ENCODE data around the gene XRCC4.

Gene XRCC4

GRCh38 chr5:83126501-83126900 is 49.2 kb downstream of the XRCC4 start:
- no peak overlapping the region for H3K23ac ChIP-seq (ENCODE audit: low read length)
- no peaks in the 10 kb centered on the region for H3K79me2 ChIP-seq (ENCODE audit: control insufficient read depth, insufficient read depth, low read length)
- H3K36me3 ChIP-seq (ENCODE audit: control insufficient read depth, insufficient read depth, low read length), result no peaks in the 10 kb centered on the region
- no peak overlapping the region for H3K18ac ChIP-seq (ENCODE audit: low read length)
- H3K27ac ChIP-seq (ENCODE audit: low read depth, low read length), result no peak overlapping the region
- no peak overlapping the region for H2AK5ac ChIP-seq (ENCODE audit: low read length)
- no peak overlapping the region for H3K9ac ChIP-seq (ENCODE audit: low read length)
- H2BK120ac ChIP-seq (ENCODE audit: low read depth, low read length), result no peak overlapping the region
- no peaks in the 10 kb centered on the region for H3K4me1 ChIP-seq (ENCODE audit: control insufficient read depth, low read depth, low read length)
- no peak for DNase-seq
- no peaks in the 10 kb centered on the region for H3K27me3 ChIP-seq (ENCODE audit: insufficient read depth, low read length, poor library complexity)
- H3K4me2 ChIP-seq (ENCODE audit: low read length), result no peak overlapping the region
- H3K4me3 ChIP-seq (ENCODE audit: low read length), result no peak overlapping the region
- H3K4ac ChIP-seq (ENCODE audit: low read depth, low read length), result no peak overlapping the region
- H4K8ac ChIP-seq (ENCODE audit: low read depth, low read length), result no peak overlapping the region
- no peaks in the 10 kb centered on the region for H3K79me1 ChIP-seq (ENCODE audit: low read length)
- H4K5ac ChIP-seq (ENCODE audit: low read length), result no peak overlapping the region
- no CpG with 5 or more reads among the region's 2 CpGs for WGBS (ENCODE audit: extremely low coverage, insufficient coverage, low lambda C conversion rate)
- H3K56ac ChIP-seq (ENCODE audit: low read length), result no peak overlapping the region
- no peak overlapping the region for H2BK5ac ChIP-seq (ENCODE audit: low read length)
- H2BK15ac ChIP-seq (replicated peaks; ENCODE audit: low read depth), result no peak overlapping the region

- no peak for DNase-seq
- Histone ChIP-seq H3K56ac (ENCODE audit: low read length) (no peak overlapping the region), H3K4me2 (ENCODE audit: low read length) (no peak overlapping the region), H3K27ac (ENCODE audit: low read depth, low read length) (no peak overlapping the region), H4K8ac (ENCODE audit: low read depth, low read length) (no peak overlapping the region), H3K4ac (ENCODE audit: low read depth, low read length) (no peak overlapping the region), H3K79me1 (ENCODE audit: low read length) (no peaks in the 10 kb centered on the region), H2BK15ac (replicated peaks; ENCODE audit: low read depth) (no peak overlapping the region), H2BK5ac (ENCODE audit: low read length) (no peak overlapping the region), H3K9ac (ENCODE audit: low read length) (no peak overlapping the region), H2BK120ac (ENCODE audit: low read depth, low read length) (no peak overlapping the region), H3K79me2 (ENCODE audit: control insufficient read depth, insufficient read depth, low read length) (no peaks in the 10 kb centered on the region), H3K4me1 (ENCODE audit: control insufficient read depth, low read depth, low read length) (no peaks in the 10 kb centered on the region), H4K5ac (ENCODE audit: low read length) (no peak overlapping the region), H3K23ac (ENCODE audit: low read length) (no peak overlapping the region), H3K36me3 (ENCODE audit: control insufficient read depth, insufficient read depth, low read length) (no peaks in the 10 kb centered on the region), H3K18ac (ENCODE audit: low read length) (no peak overlapping the region), H3K4me3 (ENCODE audit: low read length) (no peak overlapping the region), H3K27me3 (ENCODE audit: insufficient read depth, low read length, poor library complexity) (no peaks in the 10 kb centered on the region), H2AK5ac (ENCODE audit: low read length) (no peak overlapping the region)
- WGBS (ENCODE audit: extremely low coverage, insufficient coverage, low lambda C conversion rate), result no CpG with 5 or more reads among the region's 18 CpGs
Measured at GRCh38 chr5:83133797-83134196, 56.5 kb downstream of the XRCC4 start.

- Histone ChIP-seq H4K8ac (ENCODE audit: low read depth, low read length) (no peak overlapping the region), H3K23ac (ENCODE audit: low read length) (no peak overlapping the region), H4K5ac (ENCODE audit: low read length) (no peak overlapping the region), H3K56ac (ENCODE audit: low read length) (no peak overlapping the region), H3K4me2 (ENCODE audit: low read length) (no peak overlapping the region), H3K4me3 (ENCODE audit: low read length) (no peak overlapping the region), H3K4ac (ENCODE audit: low read depth, low read length) (no peak overlapping the region), H2BK120ac (ENCODE audit: low read depth, low read length) (no peak overlapping the region), H3K79me1 (ENCODE audit: low read length) (no peaks in the 10 kb centered on the region), H3K27me3 (ENCODE audit: insufficient read depth, low read length, poor library complexity) (no peaks in the 10 kb centered on the region), H2BK15ac (replicated peaks; ENCODE audit: low read depth) (no peak overlapping the region), H2AK5ac (ENCODE audit: low read length) (no peak overlapping the region), H3K4me1 (ENCODE audit: control insufficient read depth, low read depth, low read length) (no peaks in the 10 kb centered on the region), H3K18ac (ENCODE audit: low read length) (no peak overlapping the region), H3K36me3 (ENCODE audit: control insufficient read depth, insufficient read depth, low read length) (no peaks in the 10 kb centered on the region), H3K9ac (ENCODE audit: low read length) (no peak overlapping the region), H2BK5ac (ENCODE audit: low read length) (no peak overlapping the region), H3K79me2 (ENCODE audit: control insufficient read depth, insufficient read depth, low read length) (no peaks in the 10 kb centered on the region), H3K27ac (ENCODE audit: low read depth, low read length) (no peak overlapping the region)
- no peak for DNase-seq
- WGBS (ENCODE audit: extremely low coverage, insufficient coverage, low lambda C conversion rate), result no CpG with 5 or more reads among the region's 2 CpGs
Measured at GRCh38 chr5:83142526-83142925, 65.2 kb downstream of the XRCC4 start.

GRCh38 chr5:83145241-83145640 is 67.9 kb downstream of the XRCC4 start:
- no peak overlapping the region for H3K4me3 ChIP-seq (ENCODE audit: low read length)
- H2BK15ac ChIP-seq (replicated peaks; ENCODE audit: low read depth), result no peak overlapping the region
- no peaks in the 10 kb centered on the region for H3K36me3 ChIP-seq (ENCODE audit: control insufficient read depth, insufficient read depth, low read length)
- H3K23ac ChIP-seq (ENCODE audit: low read length), result no peak overlapping the region
- H3K9ac ChIP-seq (ENCODE audit: low read length), result no peak overlapping the region
- H3K4me2 ChIP-seq (ENCODE audit: low read length), result no peak overlapping the region
- no peak overlapping the region for H2BK5ac ChIP-seq (ENCODE audit: low read length)
- H3K4me1 ChIP-seq (ENCODE audit: control insufficient read depth, low read depth, low read length), result no peaks in the 10 kb centered on the region
- no peak overlapping the region for H2BK120ac ChIP-seq (ENCODE audit: low read depth, low read length)
- H3K79me2 ChIP-seq (ENCODE audit: control insufficient read depth, insufficient read depth, low read length), result no peaks in the 10 kb centered on the region
- H3K27ac ChIP-seq (ENCODE audit: low read depth, low read length), result no peak overlapping the region
- H3K79me1 ChIP-seq (ENCODE audit: low read length), result no peaks in the 10 kb centered on the region
- no peak overlapping the region for H3K4ac ChIP-seq (ENCODE audit: low read depth, low read length)
- H4K5ac ChIP-seq (ENCODE audit: low read length), result no peak overlapping the region
- no peaks in the 10 kb centered on the region for H3K27me3 ChIP-seq (ENCODE audit: insufficient read depth, low read length, poor library complexity)
- no peak overlapping the region for H3K18ac ChIP-seq (ENCODE audit: low read length)
- H3K56ac ChIP-seq (ENCODE audit: low read length), result no peak overlapping the region
- H2AK5ac ChIP-seq (ENCODE audit: low read length), result no peak overlapping the region
- H4K8ac ChIP-seq (ENCODE audit: low read depth, low read length), result no peak overlapping the region
- DNase-seq, result no peak

GRCh38 chr5:83145882-83146331 is 68.6 kb downstream of the XRCC4 start:
- H2BK120ac ChIP-seq (ENCODE audit: low read depth, low read length), result no peak overlapping the region
- H3K4me3 ChIP-seq (ENCODE audit: low read length), result no peak overlapping the region
- H3K4me2 ChIP-seq (ENCODE audit: low read length), result no peak overlapping the region
- no peak overlapping the region for H3K56ac ChIP-seq (ENCODE audit: low read length)
- no peak for DNase-seq
- no peaks in the 10 kb centered on the region for H3K36me3 ChIP-seq (ENCODE audit: control insufficient read depth, insufficient read depth, low read length)
- H4K8ac ChIP-seq (ENCODE audit: low read depth, low read length), result no peak overlapping the region
- no peak overlapping the region for H2AK5ac ChIP-seq (ENCODE audit: low read length)
- no peaks in the 10 kb centered on the region for H3K4me1 ChIP-seq (ENCODE audit: control insufficient read depth, low read depth, low read length)
- H3K79me1 ChIP-seq (ENCODE audit: low read length), result no peaks in the 10 kb centered on the region
- no peak overlapping the region for H2BK5ac ChIP-seq (ENCODE audit: low read length)
- H2BK15ac ChIP-seq (replicated peaks; ENCODE audit: low read depth), result no peak overlapping the region
- no peaks in the 10 kb centered on the region for H3K79me2 ChIP-seq (ENCODE audit: control insufficient read depth, insufficient read depth, low read length)
- no peak overlapping the region for H3K27ac ChIP-seq (ENCODE audit: low read depth, low read length)
- no peak overlapping the region for H3K9ac ChIP-seq (ENCODE audit: low read length)
- H4K5ac ChIP-seq (ENCODE audit: low read length), result no peak overlapping the region
- H3K4ac ChIP-seq (ENCODE audit: low read depth, low read length), result no peak overlapping the region
- no peak overlapping the region for H3K18ac ChIP-seq (ENCODE audit: low read length)
- no peaks in the 10 kb centered on the region for H3K27me3 ChIP-seq (ENCODE audit: insufficient read depth, low read length, poor library complexity)
- no peak overlapping the region for H3K23ac ChIP-seq (ENCODE audit: low read length)

- Histone ChIP-seq H4K5ac (ENCODE audit: low read length) (no peak overlapping the region), H3K4me2 (ENCODE audit: low read length) (no peak overlapping the region), H3K4ac (ENCODE audit: low read depth, low read length) (no peak overlapping the region), H3K36me3 (ENCODE audit: control insufficient read depth, insufficient read depth, low read length) (no peaks in the 10 kb centered on the region), H3K56ac (ENCODE audit: low read length) (no peak overlapping the region), H3K79me2 (ENCODE audit: control insufficient read depth, insufficient read depth, low read length) (no peaks in the 10 kb centered on the region), H3K4me1 (ENCODE audit: control insufficient read depth, low read depth, low read length) (no peaks in the 10 kb centered on the region), H3K27ac (ENCODE audit: low read depth, low read length) (no peak overlapping the region), H2AK5ac (ENCODE audit: low read length) (no peak overlapping the region), H4K8ac (ENCODE audit: low read depth, low read length) (no peak overlapping the region), H3K18ac (ENCODE audit: low read length) (no peak overlapping the region), H3K9ac (ENCODE audit: low read length) (no peak overlapping the region), H2BK15ac (replicated peaks; ENCODE audit: low read depth) (no peak overlapping the region), H2BK120ac (ENCODE audit: low read depth, low read length) (no peak overlapping the region), H3K4me3 (ENCODE audit: low read length) (no peak overlapping the region), H2BK5ac (ENCODE audit: low read length) (no peak overlapping the region), H3K27me3 (ENCODE audit: insufficient read depth, low read length, poor library complexity) (no peaks in the 10 kb centered on the region), H3K79me1 (ENCODE audit: low read length) (no peaks in the 10 kb centered on the region), H3K23ac (ENCODE audit: low read length) (no peak overlapping the region)
- no peak for DNase-seq
- WGBS (ENCODE audit: extremely low coverage, insufficient coverage, low lambda C conversion rate), result no CpG with 5 or more reads among the region's 4 CpGs
Measured at GRCh38 chr5:83146441-83146840, 69.1 kb downstream of the XRCC4 start.
